CD4-positive, alpha-beta T cell (primary cell): Measurements from ENCODE around the gene FLRT1. TPM values are rescaled to one million over a fixed set of nuclear protein-coding genes. Genes with fewer than 3 reads are reported as not detected.

Source experiments
- ATAC-seq: fragments of 200-7000 bp; cut with Tn5 transposase; one replicate; pipeline ENCODE4 v1.10.0; 2022; ENCODE audit warnings: mild to moderate bottlenecking; ENCODE audit not compliant: poor library complexity
- CTCF ChIA-PET: fragments of 350-600 bp; sonication (Branson Sonifier 250); formaldehyde crosslinking; loops from one replicate; lab custom pipeline; 2021; ENCODE audit warnings: antibody characterized with exemption, inconsistent platforms; lab: Charles Lee
- POLR2A ChIA-PET: fragments of 350-600 bp; sonication (Branson Sonifier 250); formaldehyde crosslinking; loops from one replicate; lab custom pipeline; 2021; ENCODE audit warnings: antibody characterized with exemption, inconsistent platforms; lab: Charles Lee
- DNase-seq, 14 experiments: peaks; one replicate each; pipeline ENCODE4 v3.0.0-alpha.2; 2013 to 2020; ENCODE audit warnings: mixed read lengths in 2 of 14
- H3K27ac ChIP-seq, 2 donors: one replicate each; pipeline versions ENCODE4 v1.5.1 to v1.7.0; 2013; ENCODE audit warnings: low read length in 2 of 2, low read depth in 1 of 2, mild to moderate bottlenecking in 1 of 2
- H3K27me3 ChIP-seq, 2 experiments: 1 replicate in 1 of 2; 2 replicates in 1 of 2; pipeline versions ENCODE4 v1.6.1 to v1.7.0; 2013; ENCODE audit warnings: low read length in 2 of 2, control low read depth in 1 of 2, mild to moderate bottlenecking in 1 of 2, moderate library complexity in 1 of 2; ENCODE audit not compliant: insufficient read depth in 2 of 2, control insufficient read depth in 1 of 2
- H3K36me3 ChIP-seq: one replicate; pipeline ENCODE4 v1.6.1; 2013; ENCODE audit warnings: low read length, control low read depth; ENCODE audit not compliant: insufficient read depth
- H3K4me1 ChIP-seq: one replicate; pipeline ENCODE4 v1.6.1; 2013; ENCODE audit warnings: low read length, control low read depth; ENCODE audit not compliant: insufficient read depth
- H3K4me3 ChIP-seq: one replicate; pipeline ENCODE4 v1.5.1; 2013; ENCODE audit warnings: mild to moderate bottlenecking, low read length, moderate library complexity
- H3K9me3 ChIP-seq, 2 experiments: 1 replicate in 1 of 2; 2 replicates in 1 of 2; pipeline versions ENCODE4 v1.6.1 to v1.7.0; 2013; ENCODE audit warnings: low read length in 2 of 2, mild to moderate bottlenecking in 2 of 2, control low read depth in 1 of 2, moderate library complexity in 1 of 2; ENCODE audit not compliant: control insufficient read depth in 1 of 2, insufficient read depth in 1 of 2
- H3K27ac Mint-ChIP-seq: one replicate; pipeline ENCODE4 v1.8.0; 2020; ENCODE audit warnings: mixed read lengths
- H3K27me3 Mint-ChIP-seq: one replicate; pipeline ENCODE4 v1.8.0; 2021; ENCODE audit warnings: mixed read lengths
- H3K36me3 Mint-ChIP-seq: one replicate; pipeline ENCODE4 v1.8.0; 2021; ENCODE audit warnings: low read depth, mixed read lengths
- H3K4me1 Mint-ChIP-seq: one replicate; pipeline ENCODE4 v1.8.0; 2021; ENCODE audit warnings: low read depth, mixed read lengths
- H3K4me3 Mint-ChIP-seq: one replicate; pipeline ENCODE4 v1.8.0; 2020; ENCODE audit warnings: mild to moderate bottlenecking, mixed read lengths
- H3K9me3 Mint-ChIP-seq: one replicate; pipeline ENCODE4 v1.8.0; 2020; ENCODE audit warnings: mixed read lengths
- CTCF ChIP-seq: fragments of 200-600 bp; IDR thresholded peaks from one replicate; pipeline ENCODE4 v1.8.0; 2022; ENCODE audit warnings: antibody characterized with exemption, mild to moderate bottlenecking
- intact Hi-C, 2 experiments: fragments of 100-400 bp; cut with DNase I in 1 of 2; cut with micrococcal nuclease in 1 of 2; formaldehyde crosslinking; loops; one replicate each; pipeline versions ENCODE4 v1.15.1 to v1.9.0; 2023 to 2025; cut with DNase I, micrococcal nuclease
- total RNA-seq, 174 experiments: library from RNA in 2 of 174; stranded (reverse) in 2 of 174; gene quantifications; one replicate each; pipeline ENCODE4 v1.2.3 and lab custom pipeline; 2021 to 2026

The FLRT1 gene
- total RNA-seq, 2 experiments from 2014 or later: not detected

DNA sequence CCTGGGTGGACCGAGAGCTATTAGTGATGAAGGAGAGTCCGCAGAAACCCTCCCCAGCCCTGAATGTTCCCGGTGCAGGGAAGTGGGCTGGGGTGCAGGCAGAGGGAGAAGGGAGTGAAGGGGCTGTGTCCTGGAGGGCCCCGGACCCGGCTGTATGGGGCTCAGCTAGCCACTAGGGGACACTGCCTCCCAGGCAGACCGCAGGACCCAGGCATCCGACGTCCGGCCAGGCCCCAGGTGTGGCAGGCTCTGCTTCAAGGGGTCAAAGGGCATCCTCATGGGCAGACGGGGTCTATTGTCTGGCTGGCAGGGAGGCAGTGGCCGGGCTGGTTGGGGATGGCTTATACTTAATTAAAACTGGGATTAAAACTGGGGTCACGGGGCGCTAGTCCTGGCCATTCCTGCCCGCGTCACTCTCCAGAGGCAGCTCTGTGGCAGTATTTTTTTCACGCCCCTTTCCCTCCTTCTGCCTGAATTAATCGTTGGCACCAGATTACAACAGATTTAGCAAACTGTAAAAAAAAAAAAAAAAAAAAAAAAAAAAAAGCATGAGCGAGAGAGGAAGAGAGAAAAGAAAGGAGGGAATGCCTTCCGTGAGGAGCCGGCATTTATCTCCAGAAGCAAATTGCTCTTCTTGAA is 5.1 kb downstream of the FLRT1 start:
- Mint-ChIP-seq H3K4me1 (no peaks in the 10 kb centered on the region), H3K4me3 (no peak overlapping the region), H3K27ac (no peak overlapping the region), H3K27me3 (peaks cover 23% of the 10 kb centered on the region), H3K36me3 (no peaks in the 10 kb centered on the region), H3K9me3 (no peaks in the 10 kb centered on the region)
- ChIA-PET CTCF (no interaction called here), POLR2A (no interaction called here)
- no peak for ATAC-seq
- no peak for DNase-seq
- Histone ChIP-seq H3K27me3 (peaks cover 23 to 30% of the 10 kb centered on the region in 2 experiments), H3K36me3 (no peaks in the 10 kb centered on the region), H3K9me3 (peaks cover 0 to 10% of the 10 kb centered on the region in 2 experiments), H3K4me3 (no peak overlapping the region), H3K27ac (no peak overlapping the region), H3K4me1 (peaks cover 13% of the 10 kb centered on the region)
- intact Hi-C loops: no loop called here
- no peak for TF ChIP-seq CTCF

GRCh38 chr11:64041846-64042245 is 6.1 kb downstream of the FLRT1 start:
- no peak for ATAC-seq
- Histone ChIP-seq H3K27ac (no peak overlapping the region), H3K9me3 (peaks cover 0 to 7% of the 10 kb centered on the region in 2 experiments), H3K36me3 (no peaks in the 10 kb centered on the region), H3K4me1 (peaks cover 4% of the 10 kb centered on the region), H3K27me3 (peaks cover 21 to 25% of the 10 kb centered on the region in 2 experiments), H3K4me3 (no peak overlapping the region)
- intact Hi-C loops: no loop called here
- H3K4me1 Mint-ChIP-seq: no peaks in the 10 kb centered on the region
- no peaks in the 10 kb centered on the region for H3K9me3 Mint-ChIP-seq
- no peak for TF ChIP-seq CTCF
- H3K36me3 Mint-ChIP-seq: no peaks in the 10 kb centered on the region
- H3K27ac Mint-ChIP-seq: no peak overlapping the region
- no peak for DNase-seq
- ChIA-PET CTCF (no interaction called here), POLR2A (no interaction called here)
- H3K27me3 Mint-ChIP-seq: peaks cover 23% of the 10 kb centered on the region
- H3K4me3 Mint-ChIP-seq: no peak overlapping the region

DNA sequence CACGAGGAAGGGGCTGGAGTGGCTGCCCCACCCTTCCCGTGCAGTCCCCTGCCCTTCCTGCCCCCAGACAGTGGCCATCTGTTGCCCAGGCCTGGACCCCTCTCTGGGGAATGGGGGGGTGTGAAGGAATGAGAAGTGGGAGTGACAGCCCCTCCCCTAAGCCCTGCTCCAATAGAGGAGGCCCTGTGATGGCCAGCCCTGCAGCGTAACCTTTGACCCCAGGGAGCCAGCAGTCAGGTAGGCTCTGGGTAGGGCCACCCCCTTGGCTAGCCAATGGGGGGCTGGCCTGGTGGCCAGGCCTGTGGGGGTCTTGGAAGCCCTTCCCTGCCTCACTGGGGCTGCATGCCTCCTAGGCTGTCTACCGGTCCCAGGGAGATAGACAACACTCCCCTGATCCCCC is 6.6 kb downstream of the FLRT1 start:
- ChIA-PET CTCF (no interaction called here), POLR2A (no interaction called here)
- no peak overlapping the region for H3K4me3 Mint-ChIP-seq
- Histone ChIP-seq H3K36me3 (no peaks in the 10 kb centered on the region), H3K4me1 (no peaks in the 10 kb centered on the region), H3K9me3 (peaks cover 0 to 3% of the 10 kb centered on the region in 2 experiments), H3K27ac (no peak overlapping the region), H3K4me3 (no peak overlapping the region), H3K27me3 (peaks cover 16 to 21% of the 10 kb centered on the region in 2 experiments)
- no peaks in the 10 kb centered on the region for H3K36me3 Mint-ChIP-seq
- intact Hi-C loops: no loop called here
- H3K9me3 Mint-ChIP-seq: no peaks in the 10 kb centered on the region
- TF ChIP-seq CTCF: no peak
- H3K27me3 Mint-ChIP-seq: peaks cover 22% of the 10 kb centered on the region
- H3K4me1 Mint-ChIP-seq: no peaks in the 10 kb centered on the region
- DNase-seq: no peak
- no peak for ATAC-seq
- no peak overlapping the region for H3K27ac Mint-ChIP-seq
